GM10266 (cell line): ENCODE results near the gene CERS6.

Experiments
- DNase-seq: peaks from one replicate; pipeline ENCODE4 v3.0.0; 2012; ENCODE audit errors: extremely low spot score
- TF ChIP-seq, protein P1 (sequence below): IDR thresholded peaks from 2 replicates; pipeline ENCODE4 v1.5.1; 2012; ENCODE audit warnings: mild to moderate bottlenecking, low read depth; ENCODE audit not compliant: control insufficient read depth, insufficient read depth; ENCODE audit errors: missing control alignments

CERS6 gene

DNA sequence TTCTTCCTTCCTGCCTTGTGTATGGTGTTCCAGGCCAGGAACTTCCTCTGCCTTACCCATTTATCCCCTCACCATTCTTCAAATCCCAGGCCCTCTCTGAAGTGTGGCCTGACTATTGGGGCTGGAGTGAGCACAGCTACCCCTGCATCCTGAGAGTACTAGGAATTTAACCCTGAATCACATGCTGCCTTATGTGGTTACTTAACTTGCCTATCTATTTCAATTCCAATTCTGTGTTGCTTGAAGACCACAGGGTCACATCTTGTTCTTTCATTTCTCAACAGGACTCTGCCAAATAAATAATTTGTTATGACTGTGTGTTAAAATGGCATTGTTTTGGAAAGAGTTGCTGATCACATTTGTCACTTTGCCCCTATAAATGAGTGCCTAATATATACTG is 108.6 kb downstream of the CERS6 start:
- TF ChIP-seq, protein P1, sequence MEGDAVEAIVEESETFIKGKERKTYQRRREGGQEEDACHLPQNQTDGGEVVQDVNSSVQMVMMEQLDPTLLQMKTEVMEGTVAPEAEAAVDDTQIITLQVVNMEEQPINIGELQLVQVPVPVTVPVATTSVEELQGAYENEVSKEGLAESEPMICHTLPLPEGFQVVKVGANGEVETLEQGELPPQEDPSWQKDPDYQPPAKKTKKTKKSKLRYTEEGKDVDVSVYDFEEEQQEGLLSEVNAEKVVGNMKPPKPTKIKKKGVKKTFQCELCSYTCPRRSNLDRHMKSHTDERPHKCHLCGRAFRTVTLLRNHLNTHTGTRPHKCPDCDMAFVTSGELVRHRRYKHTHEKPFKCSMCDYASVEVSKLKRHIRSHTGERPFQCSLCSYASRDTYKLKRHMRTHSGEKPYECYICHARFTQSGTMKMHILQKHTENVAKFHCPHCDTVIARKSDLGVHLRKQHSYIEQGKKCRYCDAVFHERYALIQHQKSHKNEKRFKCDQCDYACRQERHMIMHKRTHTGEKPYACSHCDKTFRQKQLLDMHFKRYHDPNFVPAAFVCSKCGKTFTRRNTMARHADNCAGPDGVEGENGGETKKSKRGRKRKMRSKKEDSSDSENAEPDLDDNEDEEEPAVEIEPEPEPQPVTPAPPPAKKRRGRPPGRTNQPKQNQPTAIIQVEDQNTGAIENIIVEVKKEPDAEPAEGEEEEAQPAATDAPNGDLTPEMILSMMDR = no peak
- DNase-seq = no peak

DNA sequence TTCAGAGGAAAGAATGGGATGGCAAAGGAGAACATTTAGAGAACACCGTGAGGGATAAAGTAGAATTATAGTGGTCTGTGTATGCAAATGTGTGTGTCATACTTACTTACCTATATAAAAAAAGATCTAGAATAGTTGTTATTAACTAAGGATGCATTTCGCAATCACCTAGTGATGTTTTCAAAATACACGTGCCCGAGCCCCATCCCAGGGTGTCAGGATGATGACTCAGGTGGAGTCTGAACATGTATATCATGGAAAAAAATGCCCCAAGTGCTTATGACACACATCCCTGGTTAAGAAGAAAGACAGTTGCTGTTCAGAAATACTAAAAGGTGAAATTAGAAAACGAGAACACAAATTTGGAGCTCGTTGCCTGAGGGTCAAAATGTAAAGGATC is 109.0 kb downstream of the CERS6 start:
- TF ChIP-seq, protein P1 = no peak
- DNase-seq = no peak

DNA sequence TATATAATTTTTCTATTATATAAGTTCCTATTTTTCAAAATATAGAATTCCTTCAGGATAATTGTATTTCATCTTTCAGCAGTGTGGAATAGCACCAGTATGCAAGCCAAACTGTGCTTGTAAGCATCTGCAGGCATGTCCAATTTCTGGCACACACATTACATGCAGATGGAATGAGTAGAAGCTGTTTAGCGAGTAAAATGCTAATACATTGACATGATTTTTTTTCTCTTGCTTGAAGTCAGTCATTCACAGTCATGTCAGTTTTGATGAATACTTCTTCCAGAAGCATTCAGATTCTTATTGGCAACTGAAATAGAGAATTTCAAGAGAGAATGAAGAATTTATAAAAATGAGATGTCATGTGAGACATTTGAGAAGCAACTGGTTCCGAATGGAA is 109.4 kb downstream of the CERS6 start:
- TF ChIP-seq, protein P1 = no peak
- no peak for DNase-seq

DNA sequence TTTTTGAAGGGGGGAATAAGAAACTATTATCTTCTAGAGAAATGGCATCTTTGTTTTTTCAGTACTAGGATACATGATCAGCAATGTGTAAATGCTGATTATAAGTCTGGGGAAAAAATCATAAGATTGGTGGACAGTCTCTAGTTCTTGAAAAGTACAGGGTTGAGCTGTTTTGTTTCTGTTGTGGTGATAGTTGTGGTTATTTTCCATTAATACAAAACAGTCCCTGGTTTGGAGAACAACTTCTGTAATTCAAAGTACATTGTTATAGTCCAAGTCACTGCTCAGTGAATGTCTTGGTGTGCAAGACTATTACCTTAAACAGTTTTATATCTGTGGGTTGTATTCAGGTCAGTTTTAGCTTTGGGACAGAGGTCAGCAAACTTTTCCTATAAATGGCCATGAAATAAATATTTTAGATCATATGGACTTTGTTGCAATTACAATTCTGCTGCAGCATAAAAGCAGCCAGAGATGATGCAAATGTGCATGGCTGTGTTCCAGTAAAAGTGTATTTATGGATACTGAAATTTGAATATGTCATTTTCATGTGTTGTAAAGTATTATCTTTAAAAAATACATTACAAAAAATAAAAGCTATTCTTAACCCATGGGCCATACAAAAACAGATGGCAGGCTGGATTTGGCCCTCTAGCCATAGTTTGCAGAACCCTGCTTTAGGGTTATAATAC is 111.0 kb downstream of the CERS6 start:
- TF ChIP-seq, protein P1 = no peak
- no peak for DNase-seq

DNA sequence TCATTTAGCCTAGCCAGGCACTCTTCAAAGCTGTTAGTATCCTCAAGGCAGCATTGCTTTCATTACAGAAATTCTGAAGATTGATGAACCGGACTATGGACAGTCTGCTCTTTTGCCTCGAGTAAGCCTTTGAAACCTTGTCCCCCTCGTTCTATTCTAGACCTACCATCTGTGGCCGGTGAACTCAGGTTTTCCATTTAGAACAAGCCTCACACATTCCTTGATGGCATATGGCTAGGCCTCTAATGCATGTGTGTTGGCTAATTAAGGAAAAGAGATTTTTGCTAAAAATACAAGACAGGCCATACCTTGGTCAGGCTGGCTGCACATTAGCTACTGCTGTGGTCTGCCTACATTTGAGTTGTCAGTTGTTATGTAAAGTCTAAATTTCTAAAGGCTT is 111.8 kb downstream of the CERS6 start:
- no peak for DNase-seq
- TF ChIP-seq, protein P1 = no peak

DNA sequence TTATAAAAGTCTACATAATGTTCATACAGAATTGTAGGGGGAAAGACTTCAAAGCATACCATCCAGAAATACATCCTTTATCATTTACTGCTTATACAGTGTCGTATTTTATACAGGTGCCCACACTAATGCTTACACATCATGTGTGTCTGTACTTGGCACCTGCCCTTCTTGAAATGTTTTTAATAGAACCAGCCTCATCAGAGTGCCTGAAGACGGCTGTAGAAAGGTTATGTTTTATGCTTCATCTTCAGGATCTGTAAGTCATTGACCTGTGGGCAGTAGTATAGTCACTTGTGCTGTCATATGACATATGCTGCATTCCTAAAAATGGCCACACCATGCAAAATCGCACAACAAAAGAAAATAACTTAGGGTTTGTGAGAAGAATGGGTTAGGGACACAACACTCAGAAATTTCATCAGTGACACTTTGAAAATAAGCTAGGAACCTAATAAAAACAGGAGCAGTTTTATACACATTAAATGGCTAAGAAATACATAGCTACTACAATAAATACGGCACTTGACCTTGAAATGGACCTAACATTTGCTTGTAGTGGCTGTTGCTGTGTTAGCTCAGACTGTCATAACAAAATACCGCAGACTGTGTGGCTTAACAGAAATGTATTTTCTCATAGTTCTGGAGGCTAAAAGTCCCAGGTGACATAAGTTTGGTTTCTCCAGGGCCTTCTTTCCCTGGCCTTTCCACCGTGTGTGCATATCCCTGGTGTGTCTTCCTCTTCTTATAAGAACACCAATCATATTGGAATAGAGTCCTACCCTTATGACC is 112.6 kb downstream of the CERS6 start:
- TF ChIP-seq, protein P1 = no peak
- DNase-seq = no peak

DNA sequence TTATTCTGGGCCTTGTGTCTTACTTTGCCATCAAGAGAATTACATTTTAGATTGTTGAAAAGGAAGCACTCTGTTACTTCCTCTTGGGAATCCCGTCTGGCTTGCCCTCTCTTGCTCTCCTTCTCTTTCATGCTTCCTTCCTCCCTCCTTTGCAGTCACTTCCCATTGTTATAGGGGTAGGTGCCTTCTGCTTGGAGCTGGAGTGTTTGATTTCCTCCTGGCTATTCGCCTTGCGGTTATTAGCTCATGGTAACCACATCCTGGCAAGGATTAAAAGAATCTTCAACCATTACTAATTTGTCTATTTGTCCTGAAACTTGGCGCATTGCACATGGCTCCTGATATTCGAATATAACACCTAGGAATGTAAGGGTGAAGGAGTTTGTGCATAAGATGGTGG is 115.0 kb downstream of the CERS6 start:
- DNase-seq = no peak
- TF ChIP-seq, protein P1 = no peak
